Non-pigmented ciliary epithelial cell (primary cell): Measurements from ENCODE around the gene FAM234A.

Source experiments
- DNase-seq: peaks from one replicate; pipeline ENCODE4 v3.0.0-alpha.2; 2010; ENCODE audit warnings: low read depth

Gene FAM234A

GRCh38 chr16:301235-301634 lies 66.6 kb downstream of the FAM234A start:
- DNase-seq = no peak

GRCh38 chr16:301950-302349 lies 67.3 kb downstream of the FAM234A start:
- DNase-seq = no peak

GRCh38 chr16:303760-304505 lies 69.3 kb downstream of the FAM234A start:
- no peak for DNase-seq

- no peak for DNase-seq
Measured at GRCh38 chr16:305916-306626, 71.5 kb downstream of the FAM234A start.

GRCh38 chr16:306911-307370 lies 72.3 kb downstream of the FAM234A start:
- no peak for DNase-seq

- no peak for DNase-seq
Measured at GRCh38 chr16:307691-308312, 73.2 kb downstream of the FAM234A start.

- no peak for DNase-seq
Measured at GRCh38 chr16:309476-309875, 74.9 kb downstream of the FAM234A start.

- no peak for DNase-seq
Measured at GRCh38 chr16:311725-312124, 77.1 kb downstream of the FAM234A start.

- no peak for DNase-seq
Measured at GRCh38 chr16:314351-314750, 79.7 kb downstream of the FAM234A start.

GRCh38 chr16:314795-315299 lies 80.2 kb downstream of the FAM234A start:
- DNase-seq = no peak
